Spleen (tissue), 11 donors: ENCODE data around the gene NLK. TPM values are rescaled to one million over a fixed set of nuclear protein-coding genes. Genes with fewer than 3 reads are reported as not detected.

Experiments used
- DNase-seq: peaks from one replicate; pipeline ENCODE4 v3.0.0-alpha.2; 2020
- H3K27ac ChIP-seq, 8 donors: fragments of 200-600 bp; sonication (generic) in 7 of 8; 1 replicate in 4 of 8; 2 replicates in 4 of 8; pipeline versions ENCODE4 v1.5.0 to v1.8.0; 2016 to 2021; ENCODE audit warnings: inconsistent platforms in 4 of 8, mild to moderate bottlenecking in 4 of 8, moderate library complexity in 1 of 8
- H3K27me3 ChIP-seq, 7 donors: fragments of 200-600 bp; sonication (generic) in 6 of 7; replicated peaks in 1 of 7; 1 replicate in 4 of 7; 2 replicates in 3 of 7; pipeline versions ENCODE4 v1.5.0 to v1.8.0; 2016 to 2021; ENCODE audit warnings: inconsistent platforms in 3 of 7, mild to moderate bottlenecking in 1 of 7
- H3K36me3 ChIP-seq, 6 donors: fragments of 200-600 bp; sonication (generic) in 5 of 6; 1 replicate in 4 of 6; 2 replicates in 2 of 6; pipeline versions ENCODE4 v1.5.0 to v1.8.0; 2016 to 2021; ENCODE audit warnings: inconsistent platforms in 2 of 6
- H3K4me1 ChIP-seq, 6 donors: fragments of 200-600 bp; sonication (generic) in 5 of 6; 1 replicate in 3 of 6; 2 replicates in 3 of 6; pipeline versions ENCODE4 v1.5.0 to v1.8.0; 2016 to 2021; ENCODE audit warnings: inconsistent platforms in 3 of 6
- H3K4me3 ChIP-seq, 8 donors: fragments of 200-600 bp; sonication (generic) in 7 of 8; 1 replicate in 4 of 8; 2 replicates in 4 of 8; pipeline versions ENCODE4 v1.5.0 to v1.8.0; 2016 to 2021; ENCODE audit warnings: inconsistent platforms in 4 of 8, mild to moderate bottlenecking in 4 of 8, moderate library complexity in 2 of 8
- H3K9me3 ChIP-seq, 8 donors: fragments of 200-600 bp; sonication (generic) in 7 of 8; 1 replicate in 4 of 8; 2 replicates in 4 of 8; pipeline versions ENCODE4 v1.5.0 to v1.8.0; 2016 to 2021; ENCODE audit warnings: inconsistent platforms in 4 of 8
- CTCF ChIP-seq, 11 experiments: fragments of 200-600 bp in 7 of 11; fragments of 450-650 bp in 4 of 11; sonication (generic) in 4 of 11; IDR thresholded peaks in 8 of 11; conservative IDR thresholded peaks in 3 of 11; 1 replicate in 7 of 11; 2 replicates in 4 of 11; pipeline versions ENCODE4 v1.4.0 to v1.8.0; 2016 to 2021; ENCODE audit warnings: antibody characterized with exemption in 11 of 11, inconsistent platforms in 4 of 11, mild to moderate bottlenecking in 1 of 11
- POLR2A ChIP-seq, 3 donors: fragments of 450-650 bp; IDR thresholded peaks; one replicate each; pipeline ENCODE4 v1.5.1; 2017; ENCODE audit warnings: antibody characterized with exemption in 3 of 3, mild to moderate bottlenecking in 1 of 3
- POLR2AphosphoS5 ChIP-seq, 3 donors: sonication (generic); formaldehyde crosslinking; IDR thresholded peaks; one replicate each; pipeline ENCODE4 v1.5.1; 2017; ENCODE audit warnings: antibody characterized with exemption in 3 of 3
- WGBS, 5 donors: extraction: QIAGEN DNeasy Blood & Tissue Kit in 3 of 5; methylation state at CpG; one replicate each; pipeline versions ENCODE4 v1.1.5 to v1.1.7; 2013 to 2018; 5-methylcytosine and 5-hydroxymethylcytosine counted together
- intact Hi-C: fragments of 100-400 bp; cut with DNase I; formaldehyde crosslinking; loops from one replicate; pipeline ENCODE4 v1.15.0; 2023; ENCODE audit warnings: low total_unique reads
- polyA plus RNA-seq, 3 donors: library from polyadenylated mRNA; stranded (reverse); fragments of 200-250 nt; gene quantifications; one replicate each; pipeline ENCODE4 v1.2.1, GENCODE V29; 2013
- total RNA-seq, 7 donors: library from RNA; depleted of rRNA in 3 of 7; stranded (reverse); fragments of >200 nt in 3 of 7; fragmentation: NEBNext Ultra II Directional in 4 of 7; extraction: Animal tissue kit (Norgen Biotek cat#: 25700) in 4 of 7; gene quantifications; one replicate each; pipeline versions ENCODE4 v1.1.0 to v1.2.1, GENCODE V29; 2016 to 2021
- donor health status: healthy with polysubstance abuse.
- donor health status: DM: no; HTN: no; CAD: no; lungs with moderate emphysema.
- donor health status: DM: no; HTN: no; CAD: no.
- donor health status: Bipolar disorder and iron deficiency.
- donor health status: healthy.
- donor health status: DM: no; HTN: no; CAD: no.
- donor health status: DM: yes; HTN: yes; CAD: no.

NLK gene
- total and polyA plus RNA-seq, 10 donors: 12.6 to 49.4 (median 34.3) TPM

GRCh38 chr17:28119046-28119445 lies 76.6 kb downstream of the NLK start:
- Histone ChIP-seq H3K9me3 (no peaks in the 10 kb centered on the region), H3K27ac (peak overlapping the region in 6 of 8 donors; percentile 61 to 75 (median 68)), H3K27me3 (no peaks in the 10 kb centered on the region), H3K36me3 (peaks cover 0 to 18% (median 14%) of the 10 kb centered on the region in 6 donors), H3K4me1 (peaks cover 0 to 44% (median 24%) of the 10 kb centered on the region in 6 donors), H3K4me3 (no peak overlapping the region)
- intact Hi-C loops: no loop called here
- 94 to 98% (median 96%) methylated on average over 2 of the region's 2 CpGs for WGBS, 5 donors
- no peak for DNase-seq
- TF ChIP-seq POLR2AphosphoS5 (IDR thresholded peaks at IDR 0.05): no peak
- TF ChIP-seq POLR2A (IDR thresholded peaks at IDR 0.05): no peak
- no peak for TF ChIP-seq CTCF (IDR thresholded peaks at IDR 0.05 in 8 of 11, conservative IDR thresholded peaks at IDR 0.05 in 3 of 11)

- no peak overlapping the region for H3K4me3 ChIP-seq
- peaks cover 0 to 23% (median 15%) of the 10 kb centered on the region in 6 donors for H3K36me3 ChIP-seq
- intact Hi-C loops: no loop called here
- H3K27me3 ChIP-seq: no peaks in the 10 kb centered on the region
- peaks cover 0 to 44% (median 24%) of the 10 kb centered on the region in 6 donors for H3K4me1 ChIP-seq
- TF ChIP-seq POLR2A (IDR thresholded peaks at IDR 0.05) (no peak), CTCF (IDR thresholded peaks at IDR 0.05 in 8 of 11, conservative IDR thresholded peaks at IDR 0.05 in 3 of 11) (no peak), POLR2AphosphoS5 (IDR thresholded peaks at IDR 0.05) (no peak)
- DNase-seq: no peak
- peak overlapping the region in 1 of 8 donors; percentile 64 for H3K27ac ChIP-seq
- no peaks in the 10 kb centered on the region for H3K9me3 ChIP-seq
- WGBS, 5 donors: 94 to 99% (median 96%) methylated on average over 2 of the region's 2 CpGs
Observed at GRCh38 chr17:28119560-28119959, 77.1 kb downstream of the NLK start.

- Histone ChIP-seq H3K4me3 (no peak overlapping the region), H3K4me1 (peaks cover 0 to 39% (median 24%) of the 10 kb centered on the region in 6 donors), H3K36me3 (peaks cover 0 to 35% (median 17%) of the 10 kb centered on the region in 6 donors), H3K27me3 (no peaks in the 10 kb centered on the region), H3K27ac (no peak overlapping the region), H3K9me3 (no peaks in the 10 kb centered on the region)
- intact Hi-C loops: no loop called here
- no peak for DNase-seq
- TF ChIP-seq POLR2AphosphoS5 (IDR thresholded peaks at IDR 0.05) (no peak), POLR2A (IDR thresholded peaks at IDR 0.05) (no peak), CTCF (IDR thresholded peaks at IDR 0.05 in 8 of 11, conservative IDR thresholded peaks at IDR 0.05 in 3 of 11) (no peak)
- 74 to 81% (median 76%) methylated on average over 1 of the region's 1 CpG for WGBS, 5 donors
Observed at GRCh38 chr17:28120766-28121165, 78.3 kb downstream of the NLK start.

GRCh38 chr17:28124962-28125361 lies 82.5 kb downstream of the NLK start:
- WGBS, 5 donors: 87 to 96% (median 96%) methylated on average over 1 of the region's 1 CpG
- Histone ChIP-seq H3K9me3 (no peaks in the 10 kb centered on the region), H3K4me3 (no peak overlapping the region), H3K4me1 (no peaks in the 10 kb centered on the region), H3K27ac (no peak overlapping the region), H3K27me3 (no peaks in the 10 kb centered on the region), H3K36me3 (peaks cover 0 to 59% (median 17%) of the 10 kb centered on the region in 6 donors)
- TF ChIP-seq POLR2A (IDR thresholded peaks at IDR 0.05): no peak
- TF ChIP-seq POLR2AphosphoS5 (IDR thresholded peaks at IDR 0.05): no peak
- TF ChIP-seq CTCF (IDR thresholded peaks at IDR 0.05 in 8 of 11, conservative IDR thresholded peaks at IDR 0.05 in 3 of 11): no peak
- intact Hi-C loops: no loop called here
- DNase-seq: no peak
